Esophagus muscularis mucosa (tissue), 3 donors: ENCODE measurements around the gene SRGAP3.

Experiments
- POLR2A ChIP-seq: fragments of 450-650 bp; IDR thresholded peaks from one replicate; pipeline ENCODE4 v1.6.1; 2017; ENCODE audit warnings: antibody characterized with exemption, moderate library complexity, mild to moderate bottlenecking, low read depth
- POLR2AphosphoS5 ChIP-seq, 2 donors: sonication (generic); formaldehyde crosslinking; IDR thresholded peaks; one replicate each; pipeline ENCODE4 v1.6.1; 2017; ENCODE audit warnings: antibody characterized with exemption in 2 of 2
- TF ChIP-seq, protein P1 (sequence below), 3 experiments: fragments of 200-600 bp in 2 of 3; fragments of 450-650 bp in 1 of 3; sonication (generic) in 2 of 3; IDR thresholded peaks; one replicate each; pipeline ENCODE4 v1.5.1; 2017 to 2019; ENCODE audit warnings: antibody characterized with exemption in 3 of 3, mild to moderate bottlenecking in 2 of 3, moderate library complexity in 1 of 3

DNA sequence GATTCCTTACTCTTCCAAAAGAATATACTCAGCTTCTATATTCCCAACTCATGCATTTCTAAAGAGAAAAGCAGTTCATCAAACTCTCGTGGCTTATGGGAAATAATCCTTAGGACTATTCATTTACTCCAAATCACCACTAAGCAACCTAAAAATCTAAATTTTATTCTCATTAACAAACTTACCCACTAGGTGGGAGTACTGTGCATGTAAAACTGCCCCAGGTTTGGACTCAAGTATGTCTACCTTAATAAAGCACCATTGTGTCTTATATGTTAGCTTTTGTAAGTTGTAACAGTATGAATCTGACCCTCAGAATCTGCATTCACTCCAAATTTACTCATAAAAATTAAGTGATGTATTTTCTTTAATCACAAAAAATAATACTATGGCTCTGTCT, 311.4 kb downstream of the SRGAP3 start:
- TF ChIP-seq, protein P1, sequence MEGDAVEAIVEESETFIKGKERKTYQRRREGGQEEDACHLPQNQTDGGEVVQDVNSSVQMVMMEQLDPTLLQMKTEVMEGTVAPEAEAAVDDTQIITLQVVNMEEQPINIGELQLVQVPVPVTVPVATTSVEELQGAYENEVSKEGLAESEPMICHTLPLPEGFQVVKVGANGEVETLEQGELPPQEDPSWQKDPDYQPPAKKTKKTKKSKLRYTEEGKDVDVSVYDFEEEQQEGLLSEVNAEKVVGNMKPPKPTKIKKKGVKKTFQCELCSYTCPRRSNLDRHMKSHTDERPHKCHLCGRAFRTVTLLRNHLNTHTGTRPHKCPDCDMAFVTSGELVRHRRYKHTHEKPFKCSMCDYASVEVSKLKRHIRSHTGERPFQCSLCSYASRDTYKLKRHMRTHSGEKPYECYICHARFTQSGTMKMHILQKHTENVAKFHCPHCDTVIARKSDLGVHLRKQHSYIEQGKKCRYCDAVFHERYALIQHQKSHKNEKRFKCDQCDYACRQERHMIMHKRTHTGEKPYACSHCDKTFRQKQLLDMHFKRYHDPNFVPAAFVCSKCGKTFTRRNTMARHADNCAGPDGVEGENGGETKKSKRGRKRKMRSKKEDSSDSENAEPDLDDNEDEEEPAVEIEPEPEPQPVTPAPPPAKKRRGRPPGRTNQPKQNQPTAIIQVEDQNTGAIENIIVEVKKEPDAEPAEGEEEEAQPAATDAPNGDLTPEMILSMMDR (IDR thresholded peaks at IDR 0.05) = no peak
- no peak for TF ChIP-seq POLR2A
- TF ChIP-seq POLR2AphosphoS5 (IDR thresholded peaks at IDR 0.05) = no peak
